CD4-positive, alpha-beta T cell treated with Interleukin-6 for 4 hours (primary cell): ENCODE results near the gene ID3.
"Not testable (repeated sequence)": the region's sequence is repeated elsewhere in the genome, so short reads cannot be mapped to it uniquely, and the experiment has no call there.

Experiments
- DNase-seq: peaks from one replicate; pipeline ENCODE4 v3.0.0-alpha.2; 2020; ENCODE audit warnings: mixed read lengths

Gene ID3

GRCh38 chr1:23546897-23547584 is 12.3 kb downstream of the ID3 start:
- no peak for DNase-seq

- DNase-seq = no peak
These were observed 13.4 kb downstream of the ID3 start for GRCh38 chr1:23545851-23546250.

- DNase-seq = peak; percentile 81
These were observed 14.6 kb downstream of the ID3 start for GRCh38 chr1:23544444-23545389.

GRCh38 chr1:23543707-23544443 is 15.4 kb downstream of the ID3 start:
- DNase-seq = no peak

- not testable (repeated sequence) for DNase-seq
These were observed 16.4 kb downstream of the ID3 start for GRCh38 chr1:23542940-23543339.

- DNase-seq = peak; percentile 92
These were observed 19.5 kb downstream of the ID3 start for GRCh38 chr1:23539698-23540266.

GRCh38 chr1:23537296-23537973 is 21.9 kb downstream of the ID3 start:
- no peak for DNase-seq

GRCh38 chr1:23533246-23534023 is 25.9 kb downstream of the ID3 start:
- no peak for DNase-seq

GRCh38 chr1:23531562-23532094 is 27.7 kb downstream of the ID3 start:
- DNase-seq = no peak

- DNase-seq = peak; percentile 92
These were observed 28.3 kb downstream of the ID3 start, which contains the start of gene E2F2 for GRCh38 chr1:23530747-23531561. TSS of gene E2F2 (minus strand) at chr1:23531233. CDS start at chr1:23530793, 440 bp downstream.

GRCh38 chr1:23530087-23530746 is 29.1 kb downstream of the ID3 start:
- DNase-seq = peak; percentile 26

- DNase-seq = no peak
These were observed 29.9 kb downstream of the ID3 start for GRCh38 chr1:23529146-23530086.

- DNase-seq = peak; percentile 87
These were observed 30.9 kb downstream of the ID3 start for GRCh38 chr1:23528250-23528978.

GRCh38 chr1:23527900-23528249 is 31.4 kb downstream of the ID3 start:
- DNase-seq = no peak

GRCh38 chr1:23527366-23527765 is 31.9 kb downstream of the ID3 start:
- DNase-seq = no peak

GRCh38 chr1:23526329-23527041 is 32.8 kb downstream of the ID3 start:
- DNase-seq = no peak
